Measurements from ENCODE around the gene PTBP3. TPM values are rescaled to one million over a fixed set of nuclear protein-coding genes. Genes with fewer than 3 reads are reported as not detected.

PTBP3 gene
- total RNA-seq, 1 donor from 2014 or later, result 58.9 TPM

DNA sequence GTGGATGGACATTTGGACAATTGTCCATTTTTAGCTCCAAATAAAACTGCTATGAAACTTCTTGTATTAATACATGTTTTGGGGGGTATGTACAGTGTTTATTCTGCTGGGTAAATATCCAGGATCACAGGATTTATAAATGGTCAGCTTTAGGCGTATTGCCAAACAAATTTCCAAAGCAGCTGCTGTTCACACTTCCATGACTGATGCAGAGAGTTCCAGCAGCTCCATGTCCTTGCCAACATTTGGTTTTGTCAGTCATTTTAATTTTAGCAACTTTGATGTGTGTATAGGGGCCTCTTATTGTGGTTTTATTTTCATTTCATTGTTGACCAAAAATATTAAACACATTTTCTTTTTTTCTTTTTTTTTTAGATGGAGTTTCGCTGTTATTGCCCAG lies 148.5 kb downstream of the PTBP3 start:
- TF ChIP-seq POLR2AphosphoS5 (IDR thresholded peaks at IDR 0.05; ENCODE audit: insufficient read depth in 1 of 2, low read depth in 1 of 2) (no peak), CTCF (IDR thresholded peaks at IDR 0.05) (no peak), POLR2A (IDR thresholded peaks at IDR 0.05) (no peak)
- H3K4me1 ChIP-seq, result no peaks in the 10 kb centered on the region
- no peak for DNase-seq (ENCODE audit: extremely low spot score in 2 of 2)
- intact Hi-C loops (cut with DNase I), result no loop called here
- H3K27me3 ChIP-seq, result no peaks in the 10 kb centered on the region
- H3K27ac ChIP-seq, result no peak overlapping the region
- no peak overlapping the region for H3K4me3 ChIP-seq
- no peaks in the 10 kb centered on the region for H3K9me3 ChIP-seq
- no peaks in the 10 kb centered on the region for H3K36me3 ChIP-seq

DNA sequence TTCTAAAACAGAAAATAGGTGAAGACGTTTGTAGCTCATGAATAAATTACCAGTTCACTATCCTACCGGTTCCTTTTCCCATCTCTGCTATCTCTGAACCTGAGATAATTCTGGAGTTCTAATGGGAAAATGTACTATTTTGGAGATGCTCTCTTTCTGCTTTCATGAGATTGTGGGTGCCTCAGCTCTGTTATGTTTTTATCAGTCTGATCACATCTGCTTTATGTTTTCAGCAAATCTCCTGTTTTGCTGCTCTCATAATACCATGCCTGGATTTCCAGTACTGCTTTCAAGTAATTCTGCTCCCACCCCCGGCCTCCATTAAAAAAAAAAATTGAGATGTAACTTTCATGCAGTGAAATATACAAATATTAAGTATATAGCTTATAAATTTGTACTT lies 149.2 kb downstream of the PTBP3 start:
- no peak for TF ChIP-seq POLR2AphosphoS5 (IDR thresholded peaks at IDR 0.05; ENCODE audit: insufficient read depth in 1 of 2, low read depth in 1 of 2)
- TF ChIP-seq CTCF (IDR thresholded peaks at IDR 0.05), result no peak
- TF ChIP-seq POLR2A (IDR thresholded peaks at IDR 0.05), result no peak
- Histone ChIP-seq H3K9me3 (no peaks in the 10 kb centered on the region), H3K27ac (no peak overlapping the region), H3K4me1 (no peaks in the 10 kb centered on the region), H3K27me3 (no peaks in the 10 kb centered on the region), H3K36me3 (no peaks in the 10 kb centered on the region), H3K4me3 (no peak overlapping the region)
- intact Hi-C loops (cut with DNase I), result no loop called here
- DNase-seq (ENCODE audit: extremely low spot score in 2 of 2), result no peak

- peaks cover 4% of the 10 kb centered on the region for H3K4me1 ChIP-seq
- H3K9me3 ChIP-seq, result no peaks in the 10 kb centered on the region
- no peak overlapping the region for H3K4me3 ChIP-seq
- H3K27ac ChIP-seq, result no peak overlapping the region
- H3K36me3 ChIP-seq, result no peaks in the 10 kb centered on the region
- intact Hi-C loops (cut with DNase I), result no loop called here
- H3K27me3 ChIP-seq, result no peaks in the 10 kb centered on the region
- TF ChIP-seq POLR2A (IDR thresholded peaks at IDR 0.05) (no peak), POLR2AphosphoS5 (IDR thresholded peaks at IDR 0.05; ENCODE audit: insufficient read depth in 1 of 2, low read depth in 1 of 2) (no peak), CTCF (IDR thresholded peaks at IDR 0.05) (no peak)
- DNase-seq (ENCODE audit: extremely low spot score in 2 of 2), result no peak
These were observed 153.0 kb downstream of the PTBP3 start for GRCh38 chr9:112180387-112180881.

DNA sequence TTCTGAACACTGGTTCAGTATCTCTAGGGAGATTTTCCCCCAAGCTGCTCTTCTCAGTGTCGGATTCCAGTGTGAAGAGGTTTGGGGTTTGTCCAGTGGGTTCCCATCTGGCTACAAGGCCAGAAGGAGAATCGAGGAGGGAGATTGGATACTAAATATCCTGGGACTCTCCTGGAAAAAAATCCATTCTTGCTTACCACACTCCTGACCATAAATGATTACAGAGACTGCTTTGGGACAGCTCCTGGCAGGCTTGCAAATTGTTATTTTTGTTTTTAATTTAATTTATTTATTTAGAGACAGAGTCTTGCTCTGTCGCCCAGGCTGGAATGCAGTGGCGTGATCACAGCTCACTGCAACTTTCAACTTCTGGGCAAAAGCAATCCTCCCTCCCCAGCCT lies 153.6 kb downstream of the PTBP3 start:
- Histone ChIP-seq H3K4me1 (peaks cover 6% of the 10 kb centered on the region), H3K4me3 (no peak overlapping the region), H3K27me3 (no peaks in the 10 kb centered on the region), H3K27ac (no peak overlapping the region), H3K9me3 (no peaks in the 10 kb centered on the region), H3K36me3 (no peaks in the 10 kb centered on the region)
- TF ChIP-seq POLR2AphosphoS5 (IDR thresholded peaks at IDR 0.05; ENCODE audit: insufficient read depth in 1 of 2, low read depth in 1 of 2) (no peak), CTCF (IDR thresholded peaks at IDR 0.05) (no peak), POLR2A (IDR thresholded peaks at IDR 0.05) (no peak)
- intact Hi-C loops (cut with DNase I), result loop anchor here (5.0 kb wide), 1 partner anchor 152 kb away; the partner anchor contains the start of gene PTBP3
- DNase-seq (ENCODE audit: extremely low spot score in 2 of 2), result no peak

DNA sequence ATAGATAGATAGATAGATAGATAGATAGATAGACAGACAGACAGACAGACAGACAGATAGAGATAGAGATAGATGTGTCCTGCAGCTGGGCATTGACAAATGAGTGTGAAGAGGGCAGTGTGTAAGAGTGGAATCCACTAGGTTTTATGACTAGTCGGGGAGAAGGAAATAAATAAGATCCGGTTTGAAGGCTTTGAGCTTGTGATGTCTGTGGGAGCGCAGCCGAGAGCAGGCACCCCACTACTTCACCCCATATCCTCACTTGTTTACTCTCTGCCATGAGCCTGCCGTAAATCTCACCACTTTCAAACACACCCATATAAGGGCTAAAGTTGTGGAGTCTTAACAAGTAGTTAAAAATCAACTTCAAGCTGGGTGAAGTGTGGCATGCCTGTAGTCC lies 156.9 kb downstream of the PTBP3 start:
- H3K4me1 ChIP-seq, result peaks cover 21% of the 10 kb centered on the region
- no peaks in the 10 kb centered on the region for H3K9me3 ChIP-seq
- intact Hi-C loops (cut with DNase I), result loop anchor here (5.0 kb wide), 1 partner anchor 156 kb away; the partner anchor contains the start of gene PTBP3
- no peak for DNase-seq (ENCODE audit: extremely low spot score in 2 of 2)
- H3K27ac ChIP-seq, result no peak overlapping the region
- no peaks in the 10 kb centered on the region for H3K27me3 ChIP-seq
- TF ChIP-seq CTCF (IDR thresholded peaks at IDR 0.05), result no peak
- no peak for TF ChIP-seq POLR2A (IDR thresholded peaks at IDR 0.05)
- TF ChIP-seq POLR2AphosphoS5 (IDR thresholded peaks at IDR 0.05; ENCODE audit: insufficient read depth in 1 of 2, low read depth in 1 of 2), result no peak
- H3K4me3 ChIP-seq, result no peak overlapping the region
- H3K36me3 ChIP-seq, result no peaks in the 10 kb centered on the region

Data from vagina (tissue), 2 donors.